Measurements from ENCODE around the gene GLI2.

- TF ChIP-seq CTCF (conservative IDR thresholded peaks at IDR 0.05) (no peak), ZFX (IDR thresholded peaks at IDR 0.05) (no peak)
Measured at GRCh38 chr2:120715353-120715752, 20.3 kb upstream of the GLI2 start.
